ENCODE results near the gene SYNM.

SYNM gene

DNA sequence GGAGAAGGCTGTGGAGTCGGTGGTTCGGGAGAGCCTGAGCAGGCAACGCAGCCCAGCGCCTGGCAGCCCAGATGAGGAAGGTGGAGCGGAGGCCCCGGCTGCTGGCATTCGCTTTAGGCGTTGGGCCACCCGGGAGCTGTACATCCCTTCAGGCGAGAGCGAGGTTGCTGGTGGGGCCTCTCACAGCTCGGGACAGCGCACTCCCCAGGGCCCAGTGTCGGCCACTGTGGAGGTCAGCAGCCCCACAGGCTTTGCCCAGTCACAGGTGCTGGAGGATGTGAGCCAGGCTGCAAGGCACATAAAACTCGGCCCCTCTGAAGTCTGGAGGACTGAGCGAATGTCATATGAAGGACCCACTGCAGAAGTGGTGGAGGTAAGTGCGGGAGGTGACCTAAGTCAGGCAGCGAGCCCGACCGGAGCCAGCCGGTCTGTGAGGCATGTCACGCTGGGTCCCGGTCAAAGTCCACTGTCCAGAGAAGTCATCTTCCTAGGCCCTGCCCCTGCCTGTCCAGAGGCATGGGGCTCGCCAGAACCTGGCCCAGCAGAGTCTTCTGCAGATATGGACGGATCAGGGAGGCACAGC, 26.7 kb downstream of the SYNM start:
- TF ChIP-seq GATA3 (IDR thresholded peaks at IDR 0.05; ENCODE audit: low read depth, low read length) (no peak), GATA2 (IDR thresholded peaks at IDR 0.05; ENCODE audit: low read depth, low read length) (no peak)

DNA sequence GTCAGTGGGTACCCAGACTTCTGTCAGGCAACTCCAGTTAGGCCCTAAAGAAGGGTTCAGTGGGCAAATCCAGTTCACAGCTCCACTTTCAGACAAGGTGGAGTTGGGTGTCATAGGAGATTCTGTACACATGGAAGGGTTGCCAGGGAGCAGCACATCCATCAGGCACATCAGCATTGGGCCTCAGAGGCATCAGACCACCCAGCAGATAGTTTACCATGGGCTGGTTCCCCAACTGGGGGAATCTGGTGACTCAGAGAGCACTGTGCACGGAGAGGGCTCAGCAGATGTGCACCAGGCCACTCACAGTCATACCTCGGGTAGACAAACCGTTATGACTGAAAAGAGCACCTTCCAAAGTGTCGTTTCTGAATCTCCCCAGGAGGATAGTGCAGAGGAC, 27.2 kb downstream of the SYNM start:
- TF ChIP-seq GATA3 (IDR thresholded peaks at IDR 0.05; ENCODE audit: low read depth, low read length) (no peak), GATA2 (IDR thresholded peaks at IDR 0.05; ENCODE audit: low read depth, low read length) (no peak)

DNA sequence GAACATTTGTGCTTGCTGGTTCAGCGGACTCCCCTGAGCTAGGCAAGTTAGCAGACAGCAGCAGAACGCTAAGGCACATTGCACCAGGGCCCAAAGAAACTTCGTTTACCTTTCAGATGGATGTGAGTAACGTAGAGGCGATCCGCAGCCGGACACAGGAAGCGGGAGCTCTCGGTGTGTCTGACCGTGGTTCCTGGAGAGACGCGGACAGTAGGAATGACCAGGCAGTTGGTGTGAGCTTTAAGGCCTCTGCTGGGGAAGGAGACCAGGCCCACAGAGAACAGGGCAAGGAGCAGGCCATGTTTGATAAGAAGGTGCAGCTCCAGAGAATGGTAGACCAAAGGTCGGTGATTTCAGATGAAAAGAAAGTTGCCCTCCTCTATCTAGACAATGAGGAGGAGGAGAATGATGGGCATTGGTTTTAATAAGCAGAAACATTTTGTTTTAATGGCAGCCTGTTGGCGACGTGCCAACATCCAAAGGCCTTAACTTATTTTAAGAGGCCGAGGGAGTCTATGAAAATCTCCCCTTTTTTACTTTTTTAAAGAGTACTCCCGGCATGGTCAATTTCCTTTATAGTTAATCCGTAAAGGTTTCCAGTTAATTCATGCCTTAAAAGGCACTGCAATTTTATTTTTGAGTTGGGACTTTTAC, 27.9 kb downstream of the SYNM start:
- no peak for TF ChIP-seq GATA3 (IDR thresholded peaks at IDR 0.05; ENCODE audit: low read depth, low read length)
- TF ChIP-seq GATA2 (IDR thresholded peaks at IDR 0.05; ENCODE audit: low read depth, low read length): no peak

DNA sequence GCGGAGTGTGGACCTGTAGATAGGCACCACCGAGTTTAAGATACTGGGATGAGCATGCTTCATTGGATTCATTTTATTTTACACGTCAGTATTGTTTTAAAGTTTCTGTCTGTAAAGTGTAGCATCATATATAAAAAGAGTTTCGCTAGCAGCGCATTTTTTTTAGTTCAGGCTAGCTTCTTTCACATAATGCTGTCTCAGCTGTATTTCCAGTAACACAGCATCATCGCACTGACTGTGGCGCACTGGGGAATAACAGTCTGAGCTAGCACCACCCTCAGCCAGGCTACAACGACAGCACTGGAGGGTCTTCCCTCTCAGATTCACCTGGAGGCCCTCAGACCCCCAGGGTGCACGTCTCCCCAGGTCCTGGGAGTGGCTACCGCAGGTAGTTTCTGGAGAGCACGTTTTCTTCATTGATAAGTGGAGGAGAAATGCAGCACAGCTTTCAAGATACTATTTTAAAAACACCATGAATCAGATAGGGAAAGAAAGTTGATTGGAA, 29.5 kb downstream of the SYNM start:
- TF ChIP-seq GATA3 (IDR thresholded peaks at IDR 0.05; ENCODE audit: low read depth, low read length): no peak
- no peak for TF ChIP-seq GATA2 (IDR thresholded peaks at IDR 0.05; ENCODE audit: low read depth, low read length)

DNA sequence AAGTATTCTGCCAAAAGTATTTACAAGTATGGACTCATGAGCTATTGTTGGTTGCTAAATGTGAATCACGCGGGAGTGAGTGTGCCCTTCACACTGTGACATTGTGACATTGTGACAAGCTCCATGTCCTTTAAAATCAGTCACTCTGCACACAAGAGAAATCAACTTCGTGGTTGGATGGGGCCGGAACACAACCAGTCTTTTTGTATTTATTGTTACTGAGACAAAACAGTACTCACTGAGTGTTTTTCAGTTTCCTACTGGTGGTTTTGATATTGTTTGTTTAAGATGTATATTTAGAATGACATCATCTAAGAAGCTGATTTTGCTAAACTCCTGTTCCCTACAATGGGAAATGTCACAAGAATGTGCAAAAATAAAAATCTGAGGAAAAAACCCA, 30.3 kb downstream of the SYNM start:
- TF ChIP-seq GATA2 (IDR thresholded peaks at IDR 0.05; ENCODE audit: low read depth, low read length) (no peak), GATA3 (IDR thresholded peaks at IDR 0.05; ENCODE audit: low read depth, low read length) (no peak)

DNA sequence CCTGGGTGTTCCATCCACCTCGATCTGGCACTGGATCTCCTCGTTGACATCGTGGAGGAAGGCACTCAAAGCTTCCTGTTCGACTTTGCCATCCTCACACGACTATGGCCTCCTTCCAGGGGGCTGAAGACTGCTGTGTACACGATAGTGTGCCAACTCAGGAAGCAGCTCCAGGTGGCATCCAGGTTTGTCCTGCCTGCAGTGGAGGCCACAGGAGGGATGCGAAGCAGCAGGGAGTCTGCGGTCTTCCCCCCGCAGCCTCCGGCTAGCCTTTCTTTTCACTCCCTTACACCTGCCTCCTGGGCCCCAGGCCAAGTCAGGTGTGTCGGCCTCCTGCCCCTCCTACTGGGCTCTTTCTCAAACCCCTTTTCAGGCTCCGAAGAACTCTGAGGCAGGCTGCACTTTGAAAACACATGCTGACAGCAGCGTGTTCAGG, 32.2 kb downstream of the SYNM start:
- no peak for TF ChIP-seq GATA3 (IDR thresholded peaks at IDR 0.05; ENCODE audit: low read depth, low read length)

DNA sequence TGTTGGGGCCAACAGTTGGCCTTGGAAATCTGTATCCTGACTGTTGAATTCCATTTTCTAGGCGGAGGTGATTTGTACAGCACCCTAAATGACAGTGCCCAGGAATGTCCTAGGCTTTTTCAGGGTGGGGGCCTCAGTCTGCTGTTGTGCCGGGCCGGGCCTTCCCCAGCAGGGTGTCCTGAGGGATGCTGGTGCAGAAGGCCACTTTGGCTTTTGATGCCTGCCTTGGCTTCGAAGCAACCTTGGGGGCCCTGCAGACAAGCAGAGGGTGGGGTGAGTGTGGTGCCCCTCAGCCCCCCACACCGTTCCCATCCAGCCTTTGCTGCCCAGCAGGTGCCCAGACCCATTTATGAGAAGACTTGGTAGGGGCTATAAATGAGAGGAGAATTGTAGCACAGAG, 33.0 kb downstream of the SYNM start:
- no peak for TF ChIP-seq GATA2 (IDR thresholded peaks at IDR 0.05; ENCODE audit: low read depth, low read length)
- TF ChIP-seq GATA3 (IDR thresholded peaks at IDR 0.05; ENCODE audit: low read depth, low read length): no peak

DNA sequence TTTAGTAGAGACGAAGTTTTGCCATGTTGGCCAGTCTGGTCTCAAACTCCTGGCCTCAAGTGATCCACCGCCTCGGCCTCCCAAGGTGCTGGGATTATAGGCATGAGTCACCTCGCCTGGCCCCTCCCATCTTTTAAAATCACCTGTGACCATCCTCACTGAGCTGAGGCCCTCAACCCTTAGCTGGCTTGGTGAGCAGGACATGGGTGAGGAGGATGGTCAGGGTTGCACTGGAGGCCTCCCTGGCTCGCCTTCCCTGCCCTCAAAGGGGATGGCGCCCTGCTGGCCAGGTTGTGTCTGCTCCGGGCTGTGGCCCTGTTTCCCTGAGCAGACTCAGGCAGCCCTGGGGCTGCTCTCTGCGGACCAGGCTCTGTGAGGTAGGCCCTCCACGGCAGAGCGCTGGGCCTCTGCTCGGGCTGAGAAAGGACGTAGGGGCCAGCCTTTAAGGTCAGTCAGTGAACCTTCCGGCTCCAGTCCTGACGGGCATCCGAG, 33.7 kb downstream of the SYNM start:
- TF ChIP-seq GATA2 (IDR thresholded peaks at IDR 0.05; ENCODE audit: low read depth, low read length) (no peak), GATA3 (IDR thresholded peaks at IDR 0.05; ENCODE audit: low read depth, low read length) (no peak)

DNA sequence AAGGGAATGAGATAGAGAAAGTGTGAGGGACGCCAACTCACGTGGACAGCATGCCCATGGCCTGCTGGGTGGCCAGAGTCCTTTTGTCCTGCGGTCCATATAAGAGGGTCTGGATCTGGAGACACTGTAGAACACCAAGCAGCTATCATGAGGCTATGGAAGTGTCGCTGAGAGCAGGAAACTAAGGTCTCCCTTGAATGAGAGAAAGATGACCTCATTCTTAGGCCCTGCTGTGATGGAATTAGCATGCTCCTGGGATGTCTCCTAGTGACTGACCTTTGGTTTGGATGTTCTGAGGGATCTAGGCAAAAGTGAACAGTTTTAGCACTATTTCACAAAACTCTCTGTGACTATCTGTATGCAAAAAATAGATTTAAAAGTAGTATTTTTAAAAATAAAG, 34.4 kb downstream of the SYNM start:
- TF ChIP-seq GATA3 (IDR thresholded peaks at IDR 0.05; ENCODE audit: low read depth, low read length): no peak
- no peak for TF ChIP-seq GATA2 (IDR thresholded peaks at IDR 0.05; ENCODE audit: low read depth, low read length)

DNA sequence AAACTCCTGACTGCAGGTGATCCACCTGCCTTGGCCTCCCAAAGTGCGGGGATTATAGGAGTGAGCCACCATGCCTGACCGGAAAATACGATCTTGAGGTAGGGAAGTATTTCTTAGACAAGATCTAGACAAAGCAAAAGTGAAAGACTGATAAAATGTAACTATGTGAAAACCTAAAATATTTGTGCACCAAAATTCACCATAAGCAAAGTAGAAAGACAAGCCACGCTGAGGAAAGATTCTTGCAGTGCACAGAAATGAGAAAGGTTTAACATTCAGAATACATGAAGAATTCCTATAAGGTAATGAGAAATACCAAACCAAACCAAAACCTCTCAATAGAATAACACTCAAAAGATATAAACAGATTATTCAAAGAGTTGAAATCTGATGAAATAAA, 35.7 kb downstream of the SYNM start:
- no peak for TF ChIP-seq GATA3 (IDR thresholded peaks at IDR 0.05; ENCODE audit: low read depth, low read length)
- TF ChIP-seq GATA2 (IDR thresholded peaks at IDR 0.05; ENCODE audit: low read depth, low read length): no peak

DNA sequence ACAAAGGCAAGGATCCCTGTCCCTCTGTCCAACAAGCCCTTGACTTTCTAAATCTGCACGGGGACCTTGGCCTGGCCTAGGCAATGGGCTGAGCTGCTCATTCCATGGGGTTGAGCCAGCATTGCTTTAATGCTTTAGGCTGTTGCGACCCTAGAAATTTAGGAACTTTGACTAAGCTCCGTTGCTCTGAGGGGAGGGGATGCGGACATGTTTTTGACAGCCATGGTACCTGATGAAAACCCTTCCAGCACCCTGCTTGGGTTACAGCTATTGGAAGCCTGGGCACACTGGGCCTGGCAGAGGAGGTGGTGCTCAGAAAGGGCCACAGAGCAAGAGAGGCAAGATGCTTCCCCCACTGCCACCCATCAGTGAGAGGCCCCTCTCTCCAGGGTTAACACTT, 37.1 kb downstream of the SYNM start:
- TF ChIP-seq GATA3 (IDR thresholded peaks at IDR 0.05; ENCODE audit: low read depth, low read length) (no peak), GATA2 (IDR thresholded peaks at IDR 0.05; ENCODE audit: low read depth, low read length) (no peak)

DNA sequence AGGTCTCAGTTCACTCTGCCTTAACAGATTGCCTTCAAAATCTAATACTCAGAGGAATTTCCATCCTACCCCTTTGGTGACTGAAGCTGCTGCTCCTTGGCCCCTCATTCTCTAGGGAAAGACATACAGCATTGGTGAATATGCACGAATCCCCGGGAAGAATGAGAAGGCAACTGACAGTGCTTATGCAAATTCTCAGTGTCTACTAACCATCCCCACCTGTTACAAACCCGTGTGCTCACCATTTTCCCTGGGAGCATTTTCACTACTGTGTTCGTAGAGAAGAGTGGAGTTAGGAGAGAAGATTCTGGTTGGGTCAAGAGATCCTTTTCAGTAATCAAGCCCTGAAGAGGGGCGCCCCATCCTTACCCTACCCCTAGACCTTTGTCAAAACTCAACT, 37.7 kb downstream of the SYNM start:
- no peak for TF ChIP-seq GATA3 (IDR thresholded peaks at IDR 0.05; ENCODE audit: low read depth, low read length)
- no peak for TF ChIP-seq GATA2 (IDR thresholded peaks at IDR 0.05; ENCODE audit: low read depth, low read length)

DNA sequence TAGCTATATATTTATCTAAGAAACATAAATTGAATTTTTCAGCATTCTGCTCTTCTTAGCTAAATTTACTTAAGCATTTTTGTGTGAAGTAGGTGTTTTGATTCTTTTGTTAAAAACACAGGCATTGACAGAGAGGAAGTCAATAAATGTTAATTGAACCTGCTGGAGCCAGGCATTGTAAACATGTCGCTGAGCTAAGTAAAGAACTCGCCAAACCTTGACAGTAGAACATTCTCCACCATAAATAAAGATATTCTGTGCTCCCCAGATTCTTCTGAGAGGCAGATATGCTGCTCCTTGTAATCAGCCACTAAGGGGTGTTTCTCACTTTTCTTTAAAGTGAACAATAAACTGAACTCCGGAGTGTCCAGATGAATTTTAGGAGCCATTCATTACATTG, 38.4 kb downstream of the SYNM start:
- TF ChIP-seq GATA2 (IDR thresholded peaks at IDR 0.05; ENCODE audit: low read depth, low read length) (no peak), GATA3 (IDR thresholded peaks at IDR 0.05; ENCODE audit: low read depth, low read length) (no peak)

DNA sequence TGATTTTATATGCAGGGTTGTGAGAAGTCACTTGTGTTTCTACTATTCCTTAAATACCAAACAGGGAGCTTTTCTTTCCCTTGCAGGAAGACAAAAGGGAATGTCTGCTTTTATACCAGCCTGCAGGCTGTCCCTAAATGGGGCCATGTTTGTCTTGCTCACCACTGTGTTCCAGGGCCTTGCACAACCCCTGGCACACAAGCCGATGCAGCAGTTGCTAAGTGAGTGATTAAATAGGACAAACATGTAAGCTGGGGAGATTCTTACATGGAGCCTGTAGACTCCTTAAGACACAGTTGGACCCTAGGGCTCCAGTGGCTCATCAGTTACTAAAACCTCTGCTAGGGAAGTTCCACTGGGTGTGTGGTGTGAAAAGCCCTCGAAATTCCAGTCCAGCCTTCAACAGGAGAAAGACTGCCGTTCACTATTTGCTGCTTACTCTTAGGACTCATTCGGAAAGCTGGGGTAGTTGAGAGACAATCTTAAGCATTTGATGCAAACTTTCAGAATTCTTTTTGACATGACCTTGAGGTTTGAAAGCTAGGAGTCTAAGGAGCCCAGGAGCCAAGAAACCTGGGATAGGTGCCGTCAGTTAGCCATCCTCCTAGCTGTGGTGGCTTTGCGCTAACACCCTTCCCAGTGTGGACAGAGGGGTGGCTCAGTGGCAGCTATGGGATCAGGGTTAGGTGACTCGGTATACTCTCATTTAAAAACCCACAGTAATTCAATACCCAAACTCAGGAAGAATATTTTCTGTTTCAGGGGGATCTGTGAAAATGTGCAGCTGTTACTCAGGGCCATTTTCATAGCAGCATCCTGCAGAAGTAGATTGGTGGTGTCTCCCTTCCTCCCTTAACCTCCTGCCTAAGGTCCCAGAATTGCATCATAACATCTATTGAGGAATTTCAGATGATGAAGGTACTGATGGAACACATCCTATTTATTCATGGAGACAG, 39.1 kb downstream of the SYNM start:
- no peak for TF ChIP-seq GATA3 (IDR thresholded peaks at IDR 0.05; ENCODE audit: low read depth, low read length)
- no peak for TF ChIP-seq GATA2 (IDR thresholded peaks at IDR 0.05; ENCODE audit: low read depth, low read length)
